Esophagus squamous epithelium (tissue), 4 donors: Measurements from ENCODE around the gene PDE7B.

Source experiments
- CTCF ChIP-seq, 6 experiments: fragments of 450-650 bp in 4 of 6; fragments of 200-600 bp in 2 of 6; sonication (generic) in 2 of 6; IDR thresholded peaks; one replicate each; pipeline ENCODE4 v1.5.1; 2016 to 2019; ENCODE audit warnings: antibody characterized with exemption in 6 of 6, mild to moderate bottlenecking in 4 of 6, moderate library complexity in 4 of 6
- POLR2A ChIP-seq, 4 donors: fragments of 450-650 bp; IDR thresholded peaks; one replicate each; pipeline ENCODE4 v1.6.1; 2017; ENCODE audit warnings: antibody characterized with exemption in 4 of 4, mild to moderate bottlenecking in 4 of 4, moderate library complexity in 3 of 4

- TF ChIP-seq POLR2A (IDR thresholded peaks at IDR 0.05) (no peak), CTCF (IDR thresholded peaks at IDR 0.05) (no peak)
These were observed 217.6 kb downstream of the PDE7B start for GRCh38 chr6:136069119-136069518.
